Adrenal gland (tissue), 5 donors: Measurements from ENCODE around the gene MET.

Source experiments
- CTCF ChIP-seq, 6 experiments: fragments of 450-650 bp in 4 of 6; fragments of 200-600 bp in 2 of 6; sonication (generic) in 1 of 6; IDR thresholded peaks; 1 replicate in 5 of 6; 2 replicates in 1 of 6; pipeline versions ENCODE4 v1.5.1 to v1.8.0; 2016 to 2021; ENCODE audit warnings: antibody characterized with exemption in 6 of 6, mild to moderate bottlenecking in 2 of 6, moderate library complexity in 1 of 6
- POLR2A ChIP-seq, 2 donors: fragments of 450-650 bp; IDR thresholded peaks; one replicate each; pipeline ENCODE4 v1.6.1; 2017; ENCODE audit warnings: antibody characterized with exemption in 2 of 2, mild to moderate bottlenecking in 2 of 2, moderate library complexity in 1 of 2
- donor health status: DM: no; HTN: no; CAD: no.

DNA sequence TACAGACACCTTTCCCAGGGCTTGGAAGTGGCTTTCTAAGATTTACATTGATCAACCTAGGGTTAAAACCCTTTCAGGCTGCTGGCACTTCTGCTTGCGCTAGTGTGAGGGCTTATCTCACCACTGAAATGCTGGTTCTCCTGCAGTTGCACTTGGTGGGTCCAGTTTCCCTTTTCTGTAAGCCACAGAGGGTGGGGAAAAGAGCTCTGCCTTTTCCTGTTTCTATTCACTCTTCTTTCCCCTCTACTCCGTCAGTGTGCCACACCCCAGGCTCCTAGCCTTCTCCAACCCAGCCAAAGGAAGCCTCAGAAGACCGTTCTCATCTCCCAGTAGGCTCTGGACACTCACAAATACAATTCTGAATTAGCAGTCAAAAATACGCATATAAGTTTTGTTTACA lies 171.4 kb downstream of the MET start:
- TF ChIP-seq CTCF (IDR thresholded peaks at IDR 0.05) (no peak), POLR2A (IDR thresholded peaks at IDR 0.05) (no peak)
